NCI-H524 treated with DMSO at 0.1 percent for 48 hours (cell line): Measurements from ENCODE around the gene CLIC5.

Experiments
- DNase-seq: peaks from one replicate; lab custom pipeline; 2025; lab: John Stamatoyannopoulos, UW

Gene CLIC5

GRCh38 chr6:45997875-45998506 lies 17.7 kb downstream of the CLIC5 start:
- no peak for DNase-seq

GRCh38 chr6:45991189-45991588 lies 24.5 kb downstream of the CLIC5 start:
- DNase-seq, result peak; percentile 61

GRCh38 chr6:45990162-45990561 lies 25.5 kb downstream of the CLIC5 start:
- DNase-seq, result no peak

- no peak for DNase-seq
Observed at GRCh38 chr6:45988635-45989034, 27.0 kb downstream of the CLIC5 start.

GRCh38 chr6:45987856-45988255 lies 27.8 kb downstream of the CLIC5 start:
- DNase-seq, result no peak

- no peak for DNase-seq
Observed at GRCh38 chr6:45986746-45987274, 28.9 kb downstream of the CLIC5 start.

GRCh38 chr6:45984788-45985425 lies 30.8 kb downstream of the CLIC5 start:
- no peak for DNase-seq

- DNase-seq, result no peak
Observed at GRCh38 chr6:45984347-45984746, 31.3 kb downstream of the CLIC5 start.

- no peak for DNase-seq
Observed at GRCh38 chr6:45983062-45983461, 32.6 kb downstream of the CLIC5 start.

GRCh38 chr6:45982280-45983036 lies 33.2 kb downstream of the CLIC5 start:
- no peak for DNase-seq

- no peak for DNase-seq
Observed at GRCh38 chr6:45981046-45981445, 34.6 kb downstream of the CLIC5 start.

GRCh38 chr6:45979311-45979710 lies 36.3 kb downstream of the CLIC5 start:
- no peak for DNase-seq

GRCh38 chr6:45974596-45974995 lies 41.1 kb downstream of the CLIC5 start:
- DNase-seq, result no peak

GRCh38 chr6:45972795-45973503 lies 42.7 kb downstream of the CLIC5 start:
- DNase-seq, result no peak

GRCh38 chr6:45971287-45971686 lies 44.4 kb downstream of the CLIC5 start:
- DNase-seq, result no peak

GRCh38 chr6:45970326-45970725 lies 45.3 kb downstream of the CLIC5 start:
- DNase-seq, result no peak

- DNase-seq, result no peak
Observed at GRCh38 chr6:45969883-45970282, 45.8 kb downstream of the CLIC5 start.

- no peak for DNase-seq
Observed at GRCh38 chr6:45969026-45969425, 46.6 kb downstream of the CLIC5 start.

GRCh38 chr6:45967363-45967762 lies 48.3 kb downstream of the CLIC5 start:
- DNase-seq, result no peak

- no peak for DNase-seq
Observed at GRCh38 chr6:45966797-45967196, 48.9 kb downstream of the CLIC5 start.

- no peak for DNase-seq
Observed at GRCh38 chr6:45966340-45966739, 49.3 kb downstream of the CLIC5 start.

- no peak for DNase-seq
Observed at GRCh38 chr6:45965792-45966191, 49.9 kb downstream of the CLIC5 start.
